ENCODE measurements around the gene RAX.

Gene RAX

DNA sequence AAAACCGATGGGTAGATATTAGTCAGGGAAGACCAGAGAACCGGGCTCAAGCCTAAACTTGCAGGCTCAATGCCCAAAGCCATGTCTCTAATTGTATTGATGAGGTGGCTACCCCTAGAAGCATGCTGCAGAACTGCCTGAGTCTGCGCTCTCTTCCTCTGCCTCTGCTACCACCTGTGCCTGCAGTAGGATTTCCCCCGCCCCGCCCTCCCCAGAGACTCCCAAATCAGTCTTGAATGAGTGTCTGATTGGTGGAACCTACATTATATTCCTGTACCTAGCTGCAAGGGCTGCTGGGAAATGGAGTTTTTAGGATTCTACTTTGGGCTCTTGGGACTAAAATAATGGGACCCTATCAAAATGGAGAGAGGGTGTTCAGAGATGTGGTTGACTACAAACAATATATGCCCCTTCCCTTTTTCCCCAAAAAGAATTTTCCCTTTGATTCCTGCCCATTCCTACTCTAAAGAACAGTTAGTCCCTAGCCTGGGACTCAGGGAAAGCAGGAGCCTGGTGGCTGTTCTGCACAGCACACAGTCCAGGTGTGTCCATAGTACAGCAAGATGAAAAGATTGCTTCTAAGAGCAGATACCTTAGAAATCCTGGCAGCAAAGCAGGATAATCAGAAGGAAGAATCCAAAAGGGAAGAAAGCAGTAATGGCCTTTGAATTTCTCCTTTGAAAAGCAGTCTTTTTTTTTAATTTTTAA lies 40.8 kb downstream of the RAX start:
- Histone ChIP-seq H3K36me3 (ENCODE audit: low read length) (no peaks in the 10 kb centered on the region), H3K79me2 (ENCODE audit: insufficient read depth, low read length) (no peaks in the 10 kb centered on the region), H3K4me3 (ENCODE audit: insufficient read depth, low read length, poor library complexity, severe bottlenecking) (no peak overlapping the region), H3F3A (ENCODE audit: insufficient read depth) (no peaks in the 10 kb centered on the region), H3K9me3 (ENCODE audit: insufficient read depth, low read length) (no peaks in the 10 kb centered on the region), H3K27ac (ENCODE audit: low read depth, low read length) (no peak overlapping the region), H3K9ac (ENCODE audit: low read length) (no peak overlapping the region), H3K27me3 (ENCODE audit: low read length) (no peaks in the 10 kb centered on the region), H3K9me2 (replicated peaks; ENCODE audit: insufficient read depth, low read length) (no peaks in the 10 kb centered on the region), H3K4me2 (ENCODE audit: low read depth, low read length, poor library complexity, severe bottlenecking) (no peak overlapping the region), H2AFZ (ENCODE audit: low read depth, low read length, severe bottlenecking) (no peak overlapping the region), H4K20me1 (ENCODE audit: low read depth, low read length) (no peaks in the 10 kb centered on the region)
- no peak for TF ChIP-seq EZH2phosphoT487 (conservative IDR thresholded peaks at IDR 0.05; ENCODE audit: low read length)
- TF ChIP-seq, protein P1, sequence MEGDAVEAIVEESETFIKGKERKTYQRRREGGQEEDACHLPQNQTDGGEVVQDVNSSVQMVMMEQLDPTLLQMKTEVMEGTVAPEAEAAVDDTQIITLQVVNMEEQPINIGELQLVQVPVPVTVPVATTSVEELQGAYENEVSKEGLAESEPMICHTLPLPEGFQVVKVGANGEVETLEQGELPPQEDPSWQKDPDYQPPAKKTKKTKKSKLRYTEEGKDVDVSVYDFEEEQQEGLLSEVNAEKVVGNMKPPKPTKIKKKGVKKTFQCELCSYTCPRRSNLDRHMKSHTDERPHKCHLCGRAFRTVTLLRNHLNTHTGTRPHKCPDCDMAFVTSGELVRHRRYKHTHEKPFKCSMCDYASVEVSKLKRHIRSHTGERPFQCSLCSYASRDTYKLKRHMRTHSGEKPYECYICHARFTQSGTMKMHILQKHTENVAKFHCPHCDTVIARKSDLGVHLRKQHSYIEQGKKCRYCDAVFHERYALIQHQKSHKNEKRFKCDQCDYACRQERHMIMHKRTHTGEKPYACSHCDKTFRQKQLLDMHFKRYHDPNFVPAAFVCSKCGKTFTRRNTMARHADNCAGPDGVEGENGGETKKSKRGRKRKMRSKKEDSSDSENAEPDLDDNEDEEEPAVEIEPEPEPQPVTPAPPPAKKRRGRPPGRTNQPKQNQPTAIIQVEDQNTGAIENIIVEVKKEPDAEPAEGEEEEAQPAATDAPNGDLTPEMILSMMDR (IDR thresholded peaks at IDR 0.05; ENCODE audit: insufficient read depth, low read length, poor library complexity, severe bottlenecking), result no peak

DNA sequence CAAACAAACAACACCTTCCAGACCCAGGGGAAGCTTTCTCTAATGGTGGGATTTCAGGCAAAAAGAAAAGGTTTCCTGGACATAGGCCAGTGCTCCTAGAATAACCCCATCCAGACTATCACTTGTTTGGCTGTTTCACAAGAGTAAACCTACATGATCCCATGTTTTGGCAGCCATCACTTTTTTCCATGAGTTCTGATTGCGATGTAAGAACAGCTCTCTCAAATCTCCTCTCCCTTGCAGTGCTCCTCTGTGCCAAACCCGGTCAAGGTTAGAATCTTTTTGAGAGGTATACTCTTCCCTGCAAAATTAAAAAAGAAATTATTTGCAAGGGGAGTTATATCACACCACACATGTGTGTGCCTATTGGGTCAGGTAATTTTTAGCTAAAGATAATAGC lies 41.4 kb downstream of the RAX start:
- Histone ChIP-seq H3K79me2 (ENCODE audit: insufficient read depth, low read length) (no peaks in the 10 kb centered on the region), H3K9me3 (ENCODE audit: insufficient read depth, low read length) (no peaks in the 10 kb centered on the region), H3K27me3 (ENCODE audit: low read length) (no peaks in the 10 kb centered on the region), H3K9ac (ENCODE audit: low read length) (no peak overlapping the region), H3K36me3 (ENCODE audit: low read length) (no peaks in the 10 kb centered on the region), H3K27ac (ENCODE audit: low read depth, low read length) (no peak overlapping the region), H3K9me2 (replicated peaks; ENCODE audit: insufficient read depth, low read length) (no peaks in the 10 kb centered on the region), H3F3A (ENCODE audit: insufficient read depth) (no peaks in the 10 kb centered on the region), H4K20me1 (ENCODE audit: low read depth, low read length) (no peaks in the 10 kb centered on the region), H2AFZ (ENCODE audit: low read depth, low read length, severe bottlenecking) (no peak overlapping the region), H3K4me2 (ENCODE audit: low read depth, low read length, poor library complexity, severe bottlenecking) (no peak overlapping the region), H3K4me3 (ENCODE audit: insufficient read depth, low read length, poor library complexity, severe bottlenecking) (no peak overlapping the region)
- no peak for TF ChIP-seq EZH2phosphoT487 (conservative IDR thresholded peaks at IDR 0.05; ENCODE audit: low read length)
- TF ChIP-seq, protein P1 (IDR thresholded peaks at IDR 0.05; ENCODE audit: insufficient read depth, low read length, poor library complexity, severe bottlenecking), result no peak

DNA sequence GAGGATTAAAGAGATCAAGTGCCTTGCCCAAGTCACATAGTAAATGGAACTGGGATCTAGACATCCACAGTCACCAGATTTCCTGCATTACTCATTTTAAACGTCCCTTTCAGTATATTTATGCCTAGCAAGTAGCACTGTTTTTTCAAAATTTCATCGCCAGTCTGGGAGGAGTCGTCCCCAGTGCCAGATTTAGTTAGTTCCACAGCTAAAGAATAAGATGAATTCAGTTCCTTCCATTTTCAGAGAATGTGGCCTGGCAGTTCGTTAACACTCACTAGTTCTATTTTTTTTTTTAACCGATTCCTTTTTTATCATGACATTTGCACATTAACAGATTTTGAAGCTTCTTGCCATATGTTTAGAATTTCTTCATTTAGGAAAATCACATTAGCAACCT lies 42.1 kb downstream of the RAX start:
- Histone ChIP-seq H3K9me3 (ENCODE audit: insufficient read depth, low read length) (no peaks in the 10 kb centered on the region), H3F3A (ENCODE audit: insufficient read depth) (no peaks in the 10 kb centered on the region), H3K27me3 (ENCODE audit: low read length) (no peaks in the 10 kb centered on the region), H3K4me3 (ENCODE audit: insufficient read depth, low read length, poor library complexity, severe bottlenecking) (no peak overlapping the region), H4K20me1 (ENCODE audit: low read depth, low read length) (no peaks in the 10 kb centered on the region), H3K4me2 (ENCODE audit: low read depth, low read length, poor library complexity, severe bottlenecking) (no peak overlapping the region), H2AFZ (ENCODE audit: low read depth, low read length, severe bottlenecking) (no peak overlapping the region), H3K79me2 (ENCODE audit: insufficient read depth, low read length) (no peaks in the 10 kb centered on the region), H3K9ac (ENCODE audit: low read length) (no peak overlapping the region), H3K9me2 (replicated peaks; ENCODE audit: insufficient read depth, low read length) (no peaks in the 10 kb centered on the region), H3K36me3 (ENCODE audit: low read length) (no peaks in the 10 kb centered on the region), H3K27ac (ENCODE audit: low read depth, low read length) (no peak overlapping the region)
- TF ChIP-seq, protein P1 (IDR thresholded peaks at IDR 0.05; ENCODE audit: insufficient read depth, low read length, poor library complexity, severe bottlenecking), result no peak
- TF ChIP-seq EZH2phosphoT487 (conservative IDR thresholded peaks at IDR 0.05; ENCODE audit: low read length), result no peak

Measured in SU-DHL-6 (cell line).